Measurements from ENCODE around the gene CDC14B. TPM values are rescaled to one million over a fixed set of nuclear protein-coding genes. Genes with fewer than 3 reads are reported as not detected.

Gene CDC14B
- total and polyA plus RNA-seq, 2 donors (not counting 1 experiment from before 2014, with no cell fraction given): 2.8 to 8.5 TPM

DNA sequence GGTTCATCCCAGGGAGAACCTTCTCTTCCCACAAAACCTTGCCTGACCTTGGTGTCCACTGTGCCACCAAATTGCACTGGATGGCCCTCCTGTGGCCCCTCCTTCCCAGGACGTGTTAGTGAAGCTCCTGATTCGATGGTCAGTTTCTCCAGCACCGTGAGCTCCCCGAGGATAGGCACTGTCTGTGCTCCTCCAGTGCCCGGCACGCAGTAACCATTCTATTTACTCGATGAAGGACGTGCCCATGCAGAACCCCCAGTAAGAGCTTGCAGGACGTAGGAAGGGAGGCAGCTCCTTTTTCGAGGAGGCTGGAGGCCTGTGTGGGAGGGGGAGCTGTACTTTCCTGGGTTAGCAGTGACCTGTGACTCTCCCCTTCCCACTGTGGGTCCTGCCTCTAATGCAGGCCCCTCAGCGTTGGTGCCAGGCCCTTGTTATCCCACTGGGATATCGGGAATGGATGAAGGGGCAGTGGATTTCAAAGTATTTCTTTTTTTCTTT is 130.1 kb downstream of the CDC14B start:
- H3K27ac Mint-ChIP-seq: no peak overlapping the region
- H3K4me2 ChIP-seq (replicated peaks; ENCODE audit: low read depth, low read length, poor library complexity, severe bottlenecking): no peak overlapping the region
- H3K9me3 Mint-ChIP-seq (ENCODE audit: insufficient read depth): no peaks in the 10 kb centered on the region
- H3K9me3 ChIP-seq (ENCODE audit: control extremely low read depth in 1 of 3, control insufficient read depth in 2 of 3, insufficient read depth in 1 of 3, low read length in 2 of 3): no peaks in the 10 kb centered on the region
- H4K20me1 ChIP-seq (ENCODE audit: control insufficient read depth, insufficient read depth, low read length, poor library complexity, severe bottlenecking): no peaks in the 10 kb centered on the region
- WGBS (ENCODE audit: insufficient coverage): 94% methylated on average over 11 of the region's 12 CpGs
- H3K4me3 ChIP-seq (ENCODE audit: control extremely low read depth in 1 of 5, extremely low read depth in 1 of 5, insufficient read depth in 1 of 5, low read depth in 2 of 5, low read length in 4 of 5): no peak overlapping the region
- POLR2A ChIA-PET: no interaction called here
- no peaks in the 10 kb centered on the region for H3K79me2 ChIP-seq (ENCODE audit: control insufficient read depth, insufficient read depth, low read length)
- no peak overlapping the region for H3K27ac ChIP-seq (ENCODE audit: low read length in 2 of 2)
- ATAC-seq (ENCODE audit: low read depth) (no peak), DNase-seq (no peak)
- peaks cover 9% of the 10 kb centered on the region for H3K4me1 Mint-ChIP-seq
- no peak for TF ChIP-seq EZH2 (IDR thresholded peaks at IDR 0.05; ENCODE audit: borderline replicate concordance, insufficient read depth, low read depth, low read length, poor library complexity, severe bottlenecking)
- TF ChIP-seq, protein P1, sequence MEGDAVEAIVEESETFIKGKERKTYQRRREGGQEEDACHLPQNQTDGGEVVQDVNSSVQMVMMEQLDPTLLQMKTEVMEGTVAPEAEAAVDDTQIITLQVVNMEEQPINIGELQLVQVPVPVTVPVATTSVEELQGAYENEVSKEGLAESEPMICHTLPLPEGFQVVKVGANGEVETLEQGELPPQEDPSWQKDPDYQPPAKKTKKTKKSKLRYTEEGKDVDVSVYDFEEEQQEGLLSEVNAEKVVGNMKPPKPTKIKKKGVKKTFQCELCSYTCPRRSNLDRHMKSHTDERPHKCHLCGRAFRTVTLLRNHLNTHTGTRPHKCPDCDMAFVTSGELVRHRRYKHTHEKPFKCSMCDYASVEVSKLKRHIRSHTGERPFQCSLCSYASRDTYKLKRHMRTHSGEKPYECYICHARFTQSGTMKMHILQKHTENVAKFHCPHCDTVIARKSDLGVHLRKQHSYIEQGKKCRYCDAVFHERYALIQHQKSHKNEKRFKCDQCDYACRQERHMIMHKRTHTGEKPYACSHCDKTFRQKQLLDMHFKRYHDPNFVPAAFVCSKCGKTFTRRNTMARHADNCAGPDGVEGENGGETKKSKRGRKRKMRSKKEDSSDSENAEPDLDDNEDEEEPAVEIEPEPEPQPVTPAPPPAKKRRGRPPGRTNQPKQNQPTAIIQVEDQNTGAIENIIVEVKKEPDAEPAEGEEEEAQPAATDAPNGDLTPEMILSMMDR (IDR thresholded peaks at IDR 0.05): no peak
- H3K27me3 ChIP-seq (replicated peaks in 1 of 4; ENCODE audit: control extremely low read depth in 1 of 4, control insufficient read depth in 3 of 4, insufficient read depth in 4 of 4, low read length in 3 of 4): no peaks in the 10 kb centered on the region
- no peak overlapping the region for H3K9ac ChIP-seq (ENCODE audit: low read length)
- CTCF ChIA-PET: no interaction called here
- no peak overlapping the region for H2AFZ ChIP-seq (ENCODE audit: insufficient read depth, low read depth, low read length, poor library complexity, severe bottlenecking)
- peaks cover 0 to 22% of the 10 kb centered on the region in 2 experiments for H3K36me3 ChIP-seq (replicated peaks in 1 of 2; ENCODE audit: control extremely low read depth in 1 of 2, control insufficient read depth in 1 of 2, extremely low read depth in 1 of 2, insufficient read depth in 2 of 2, low read length in 1 of 2)
- peaks cover 3 to 4% of the 10 kb centered on the region in 2 donors for H3K4me1 ChIP-seq (ENCODE audit: control insufficient read depth in 2 of 2, insufficient read depth in 2 of 2, low read length in 2 of 2)
- intact Hi-C loops (cut with micrococcal nuclease): no loop called here
- no peaks in the 10 kb centered on the region for H3K27me3 Mint-ChIP-seq
- H3K4me3 Mint-ChIP-seq: no peak overlapping the region

DNA sequence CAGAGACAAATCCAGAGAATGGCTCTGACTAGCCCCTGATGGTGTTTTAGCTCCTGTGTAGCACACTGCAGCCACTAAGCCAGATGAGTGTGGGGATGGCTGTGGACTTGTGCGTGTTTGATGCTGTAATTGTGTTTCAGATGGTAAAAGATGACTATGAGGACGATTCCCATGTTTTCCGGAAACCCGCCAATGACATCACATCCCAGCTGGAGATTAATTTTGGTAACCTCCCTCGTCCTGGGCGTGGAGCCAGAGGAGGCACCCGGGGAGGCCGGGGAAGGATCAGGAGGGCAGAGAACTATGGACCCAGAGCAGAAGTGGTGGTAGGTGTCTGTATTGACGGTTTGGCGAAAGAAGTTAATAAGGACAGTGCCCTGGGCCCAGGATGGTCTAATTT is 131.7 kb downstream of the CDC14B start:
- H3K9me3 ChIP-seq (ENCODE audit: control extremely low read depth in 1 of 3, control insufficient read depth in 2 of 3, insufficient read depth in 1 of 3, low read length in 2 of 3): no peaks in the 10 kb centered on the region
- H3K4me3 ChIP-seq (ENCODE audit: control extremely low read depth in 1 of 5, extremely low read depth in 1 of 5, insufficient read depth in 1 of 5, low read depth in 2 of 5, low read length in 4 of 5): no peak overlapping the region
- no peaks in the 10 kb centered on the region for H3K79me2 ChIP-seq (ENCODE audit: control insufficient read depth, insufficient read depth, low read length)
- H3K27ac ChIP-seq (ENCODE audit: low read length in 2 of 2): no peak overlapping the region
- ChIA-PET CTCF (no interaction called here), POLR2A (no interaction called here)
- H4K20me1 ChIP-seq (ENCODE audit: control insufficient read depth, insufficient read depth, low read length, poor library complexity, severe bottlenecking): no peaks in the 10 kb centered on the region
- H3K9me3 Mint-ChIP-seq (ENCODE audit: insufficient read depth): no peaks in the 10 kb centered on the region
- no peak overlapping the region for H3K4me3 Mint-ChIP-seq
- no peak for TF ChIP-seq EZH2 (IDR thresholded peaks at IDR 0.05; ENCODE audit: borderline replicate concordance, insufficient read depth, low read depth, low read length, poor library complexity, severe bottlenecking)
- TF ChIP-seq, protein P1 (IDR thresholded peaks at IDR 0.05): no peak
- H3K36me3 ChIP-seq (replicated peaks in 1 of 2; ENCODE audit: control extremely low read depth in 1 of 2, control insufficient read depth in 1 of 2, extremely low read depth in 1 of 2, insufficient read depth in 2 of 2, low read length in 1 of 2): peaks cover 0 to 22% of the 10 kb centered on the region in 2 experiments
- no peak overlapping the region for H3K4me2 ChIP-seq (replicated peaks; ENCODE audit: low read depth, low read length, poor library complexity, severe bottlenecking)
- ATAC-seq (ENCODE audit: low read depth) (no peak), DNase-seq (no peak)
- H3K27ac Mint-ChIP-seq: no peak overlapping the region
- H3K27me3 ChIP-seq (replicated peaks in 1 of 4; ENCODE audit: control extremely low read depth in 1 of 4, control insufficient read depth in 3 of 4, insufficient read depth in 4 of 4, low read length in 3 of 4): no peaks in the 10 kb centered on the region
- WGBS (ENCODE audit: insufficient coverage): over 99% methylated on average over 10 of the region's 10 CpGs
- peaks cover 16% of the 10 kb centered on the region for H3K4me1 Mint-ChIP-seq
- H3K27me3 Mint-ChIP-seq: no peaks in the 10 kb centered on the region
- peaks cover 4 to 9% of the 10 kb centered on the region in 2 donors for H3K4me1 ChIP-seq (ENCODE audit: control insufficient read depth in 2 of 2, insufficient read depth in 2 of 2, low read length in 2 of 2)
- H2AFZ ChIP-seq (ENCODE audit: insufficient read depth, low read depth, low read length, poor library complexity, severe bottlenecking): no peak overlapping the region
- H3K9ac ChIP-seq (ENCODE audit: low read length): no peak overlapping the region
- intact Hi-C loops (cut with micrococcal nuclease): no loop called here

All from B cell (primary cell).